ENCODE data around the gene ATP5MC3. TPM values are rescaled to one million over a fixed set of nuclear protein-coding genes. Genes with fewer than 3 reads are reported as not detected.

ATP5MC3 gene
- total and polyA plus RNA-seq, 2 donors (not counting 1 experiment from before 2014, with no cell fraction given): 74.0 to 499 TPM

GRCh38 chr2:175151791-175152190, 29.7 kb downstream of the ATP5MC3 start:
- H2AFZ ChIP-seq (ENCODE audit: low read length): no peak overlapping the region
- H3K27me3 ChIP-seq (ENCODE audit: control insufficient read depth, insufficient read depth, low read length): no peaks in the 10 kb centered on the region
- no peaks in the 10 kb centered on the region for H4K20me1 ChIP-seq (ENCODE audit: control insufficient read depth, extremely low read depth, insufficient read depth, low read length)
- DNase-seq (ENCODE audit: low read depth in 2 of 2): no peak
- no peaks in the 10 kb centered on the region for H3K9me3 ChIP-seq (ENCODE audit: control insufficient read depth, insufficient read depth, low read depth, low read length)
- H3K79me2 ChIP-seq (ENCODE audit: control insufficient read depth, insufficient read depth, low read length): peaks cover 62% of the 10 kb centered on the region
- no peak for TF ChIP-seq EZH2 (IDR thresholded peaks at IDR 0.05; ENCODE audit: low read length, missing control alignments)
- no peak for TF ChIP-seq CTCF (conservative IDR thresholded peaks at IDR 0.05 in 1 of 2, IDR thresholded peaks at IDR 0.05 in 1 of 2; ENCODE audit: low read depth in 1 of 2, low read length in 2 of 2)
- no peak overlapping the region for H3K9ac ChIP-seq (ENCODE audit: insufficient read depth, low read length)
- H3K4me3 ChIP-seq (replicated peaks in 1 of 4; ENCODE audit: control extremely low read depth in 1 of 4, insufficient read depth in 1 of 4, low read depth in 3 of 4, low read length in 4 of 4): no peak overlapping the region
- H3K36me3 ChIP-seq (ENCODE audit: control insufficient read depth, insufficient read depth, low read length): peaks cover 2% of the 10 kb centered on the region
- peaks cover 7% of the 10 kb centered on the region for H3K4me1 ChIP-seq (ENCODE audit: control insufficient read depth, extremely low read depth, insufficient read depth, low read length)
- H3K27ac ChIP-seq (ENCODE audit: insufficient read depth, low read length): no peak overlapping the region
- H3K4me2 ChIP-seq (ENCODE audit: extremely low read depth, insufficient read depth, low read length): no peak overlapping the region

- H3K27me3 ChIP-seq (ENCODE audit: control insufficient read depth, insufficient read depth, low read length): no peaks in the 10 kb centered on the region
- peaks cover 65% of the 10 kb centered on the region for H3K79me2 ChIP-seq (ENCODE audit: control insufficient read depth, insufficient read depth, low read length)
- no peak overlapping the region for H3K27ac ChIP-seq (ENCODE audit: insufficient read depth, low read length)
- H3K36me3 ChIP-seq (ENCODE audit: control insufficient read depth, insufficient read depth, low read length): peaks cover 4% of the 10 kb centered on the region
- peaks cover 2% of the 10 kb centered on the region for H3K4me1 ChIP-seq (ENCODE audit: control insufficient read depth, extremely low read depth, insufficient read depth, low read length)
- TF ChIP-seq EZH2 (IDR thresholded peaks at IDR 0.05; ENCODE audit: low read length, missing control alignments) (no peak), CTCF (conservative IDR thresholded peaks at IDR 0.05 in 1 of 2, IDR thresholded peaks at IDR 0.05 in 1 of 2; ENCODE audit: low read depth in 1 of 2, low read length in 2 of 2) (no peak)
- DNase-seq (ENCODE audit: low read depth in 2 of 2): no peak
- H3K9me3 ChIP-seq (ENCODE audit: control insufficient read depth, insufficient read depth, low read depth, low read length): no peaks in the 10 kb centered on the region
- no peak overlapping the region for H3K9ac ChIP-seq (ENCODE audit: insufficient read depth, low read length)
- H3K4me3 ChIP-seq (replicated peaks in 1 of 4; ENCODE audit: control extremely low read depth in 1 of 4, insufficient read depth in 1 of 4, low read depth in 3 of 4, low read length in 4 of 4): no peak overlapping the region
- no peak overlapping the region for H3K4me2 ChIP-seq (ENCODE audit: extremely low read depth, insufficient read depth, low read length)
- no peak overlapping the region for H2AFZ ChIP-seq (ENCODE audit: low read length)
- no peaks in the 10 kb centered on the region for H4K20me1 ChIP-seq (ENCODE audit: control insufficient read depth, extremely low read depth, insufficient read depth, low read length)
Observed at GRCh38 chr2:175147186-175147585, 34.3 kb downstream of the ATP5MC3 start.

GRCh38 chr2:175143678-175144077, 37.8 kb downstream of the ATP5MC3 start:
- Histone ChIP-seq H3K9me3 (ENCODE audit: control insufficient read depth, insufficient read depth, low read depth, low read length) (no peaks in the 10 kb centered on the region), H3K4me1 (ENCODE audit: control insufficient read depth, extremely low read depth, insufficient read depth, low read length) (no peaks in the 10 kb centered on the region), H3K27me3 (ENCODE audit: control insufficient read depth, insufficient read depth, low read length) (no peaks in the 10 kb centered on the region), H3K9ac (ENCODE audit: insufficient read depth, low read length) (no peak overlapping the region), H2AFZ (ENCODE audit: low read length) (no peak overlapping the region), H3K4me2 (ENCODE audit: extremely low read depth, insufficient read depth, low read length) (no peak overlapping the region), H3K79me2 (ENCODE audit: control insufficient read depth, insufficient read depth, low read length) (peaks cover 42% of the 10 kb centered on the region), H3K27ac (ENCODE audit: insufficient read depth, low read length) (no peak overlapping the region), H3K4me3 (replicated peaks in 1 of 4; ENCODE audit: control extremely low read depth in 1 of 4, insufficient read depth in 1 of 4, low read depth in 3 of 4, low read length in 4 of 4) (no peak overlapping the region), H3K36me3 (ENCODE audit: control insufficient read depth, insufficient read depth, low read length) (peaks cover 2% of the 10 kb centered on the region), H4K20me1 (ENCODE audit: control insufficient read depth, extremely low read depth, insufficient read depth, low read length) (no peaks in the 10 kb centered on the region)
- no peak for TF ChIP-seq CTCF (conservative IDR thresholded peaks at IDR 0.05 in 1 of 2, IDR thresholded peaks at IDR 0.05 in 1 of 2; ENCODE audit: low read depth in 1 of 2, low read length in 2 of 2)
- no peak for DNase-seq (ENCODE audit: low read depth in 2 of 2)

Measured in fibroblast of lung (primary cell).